Omental fat pad (tissue), 4 donors: ENCODE results near the gene CLSTN2. TPM values are rescaled to one million over a fixed set of nuclear protein-coding genes. Genes with fewer than 3 reads are reported as not detected.

Source experiments
- ATAC-seq: fragments of 150-250 bp; one replicate; pipeline ENCODE4 v1.9.1; 2016; ENCODE audit warnings: mild to moderate bottlenecking, moderate library complexity; ENCODE audit not compliant: low FRiP score
- DNase-seq: peaks from one replicate; pipeline ENCODE4 v3.0.0-alpha.2; 2019; ENCODE audit warnings: low spot score
- total RNA-seq, 4 donors: library from RNA; depleted of rRNA; stranded (reverse); fragments of >200 nt; gene quantifications; one replicate each; pipeline ENCODE4 v1.1.0, GENCODE V29; 2016
- TF ChIP-seq, protein P1 (sequence below), 3 donors: fragments of 450-650 bp; IDR thresholded peaks; one replicate each; pipeline ENCODE4 v1.5.1; 2016 to 2017; ENCODE audit warnings: antibody characterized with exemption in 3 of 3, mild to moderate bottlenecking in 3 of 3, moderate library complexity in 2 of 3

The CLSTN2 gene
- total RNA-seq, 4 donors from 2014 or later, result 20.0 to 40.5 (median 37.8) TPM

DNA sequence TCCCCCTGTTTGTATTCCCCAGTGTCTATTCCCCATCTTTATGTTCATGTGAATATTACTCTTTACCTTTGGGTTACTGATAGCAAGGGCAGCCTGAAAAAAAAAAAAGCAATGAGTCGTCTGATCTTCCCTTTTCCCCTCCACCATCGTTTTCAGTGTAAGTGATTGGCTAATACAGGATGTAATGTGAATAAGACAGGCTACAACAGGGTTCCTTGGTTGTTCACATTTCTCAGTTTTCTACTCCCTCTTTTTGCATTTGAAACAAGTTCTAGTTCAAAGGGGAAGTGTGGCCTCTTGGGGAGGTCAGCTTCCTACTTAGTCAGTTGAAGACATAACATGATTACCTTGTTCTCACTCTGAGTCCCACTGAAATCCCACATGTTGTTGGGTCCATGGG is 464.9 kb downstream of the CLSTN2 start:
- ATAC-seq, result no peak
- DNase-seq, result no peak
- TF ChIP-seq, protein P1, sequence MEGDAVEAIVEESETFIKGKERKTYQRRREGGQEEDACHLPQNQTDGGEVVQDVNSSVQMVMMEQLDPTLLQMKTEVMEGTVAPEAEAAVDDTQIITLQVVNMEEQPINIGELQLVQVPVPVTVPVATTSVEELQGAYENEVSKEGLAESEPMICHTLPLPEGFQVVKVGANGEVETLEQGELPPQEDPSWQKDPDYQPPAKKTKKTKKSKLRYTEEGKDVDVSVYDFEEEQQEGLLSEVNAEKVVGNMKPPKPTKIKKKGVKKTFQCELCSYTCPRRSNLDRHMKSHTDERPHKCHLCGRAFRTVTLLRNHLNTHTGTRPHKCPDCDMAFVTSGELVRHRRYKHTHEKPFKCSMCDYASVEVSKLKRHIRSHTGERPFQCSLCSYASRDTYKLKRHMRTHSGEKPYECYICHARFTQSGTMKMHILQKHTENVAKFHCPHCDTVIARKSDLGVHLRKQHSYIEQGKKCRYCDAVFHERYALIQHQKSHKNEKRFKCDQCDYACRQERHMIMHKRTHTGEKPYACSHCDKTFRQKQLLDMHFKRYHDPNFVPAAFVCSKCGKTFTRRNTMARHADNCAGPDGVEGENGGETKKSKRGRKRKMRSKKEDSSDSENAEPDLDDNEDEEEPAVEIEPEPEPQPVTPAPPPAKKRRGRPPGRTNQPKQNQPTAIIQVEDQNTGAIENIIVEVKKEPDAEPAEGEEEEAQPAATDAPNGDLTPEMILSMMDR (IDR thresholded peaks at IDR 0.05), result no peak

DNA sequence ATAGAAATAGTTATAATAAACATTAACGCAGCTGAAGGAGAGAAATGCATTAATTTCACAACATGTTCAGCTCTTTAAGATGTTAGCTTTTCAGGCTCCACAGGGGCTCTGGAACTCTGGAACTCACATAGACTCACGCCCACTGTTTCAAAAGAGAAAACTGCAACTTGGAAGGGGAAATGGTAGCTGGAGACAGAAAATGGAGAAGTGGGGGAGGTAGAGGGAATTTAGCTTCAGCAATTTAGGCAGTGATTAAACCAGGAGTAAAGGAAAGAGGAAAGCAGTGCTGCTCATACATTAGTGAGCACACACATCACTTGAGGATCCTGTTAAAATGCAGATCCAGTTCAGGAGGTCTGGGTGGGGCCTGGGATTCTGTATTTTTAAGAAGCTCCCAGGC is 468.1 kb downstream of the CLSTN2 start:
- TF ChIP-seq, protein P1 (IDR thresholded peaks at IDR 0.05), result no peak
- ATAC-seq (no peak), DNase-seq (no peak)

- TF ChIP-seq, protein P1 (IDR thresholded peaks at IDR 0.05), result no peak
- DNase-seq, result no peak
- no peak for ATAC-seq
These were observed 468.6 kb downstream of the CLSTN2 start for GRCh38 chr3:140403608-140404007.

DNA sequence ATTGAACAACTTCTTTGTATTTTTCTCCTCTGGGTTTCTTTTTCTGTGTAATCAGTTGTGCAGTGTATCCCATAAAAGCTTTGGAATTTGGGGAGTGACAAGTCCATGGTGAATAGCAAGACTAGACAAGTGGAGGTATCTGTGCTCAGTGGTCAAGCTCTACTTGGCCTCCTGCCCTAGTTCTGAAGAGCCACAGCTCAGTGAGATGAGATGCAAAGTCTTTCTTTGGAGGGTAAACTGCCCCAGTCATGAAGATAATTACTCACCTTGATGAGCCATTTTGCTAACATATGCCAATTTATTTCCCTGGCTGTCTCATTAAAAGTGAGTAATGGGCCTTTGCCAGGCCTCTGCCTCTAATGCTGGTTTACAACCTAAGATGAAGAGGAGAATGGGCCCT is 471.7 kb downstream of the CLSTN2 start:
- TF ChIP-seq, protein P1 (IDR thresholded peaks at IDR 0.05), result no peak
- DNase-seq, result no peak
- no peak for ATAC-seq

DNA sequence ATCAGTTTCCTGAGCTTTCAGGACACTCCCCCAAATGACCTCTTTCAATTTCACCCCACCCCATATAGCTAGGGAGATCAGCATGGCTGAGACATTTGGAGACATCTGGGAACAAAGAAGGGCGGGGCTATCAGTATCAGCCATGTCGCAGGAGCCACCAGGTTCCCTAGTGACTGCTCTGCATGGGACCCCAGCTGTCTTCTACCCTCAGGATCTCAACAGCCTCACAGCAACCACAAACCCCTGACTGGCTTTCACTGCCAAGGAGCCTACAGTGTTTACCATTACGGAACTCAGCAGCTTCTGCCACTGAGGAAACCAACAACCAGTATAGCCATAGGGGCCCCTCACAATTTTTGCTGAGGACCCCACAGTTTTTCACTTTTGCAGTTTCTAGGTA is 473.3 kb downstream of the CLSTN2 start:
- TF ChIP-seq, protein P1 (IDR thresholded peaks at IDR 0.05), result no peak
- ATAC-seq (no peak), DNase-seq (no peak)

DNA sequence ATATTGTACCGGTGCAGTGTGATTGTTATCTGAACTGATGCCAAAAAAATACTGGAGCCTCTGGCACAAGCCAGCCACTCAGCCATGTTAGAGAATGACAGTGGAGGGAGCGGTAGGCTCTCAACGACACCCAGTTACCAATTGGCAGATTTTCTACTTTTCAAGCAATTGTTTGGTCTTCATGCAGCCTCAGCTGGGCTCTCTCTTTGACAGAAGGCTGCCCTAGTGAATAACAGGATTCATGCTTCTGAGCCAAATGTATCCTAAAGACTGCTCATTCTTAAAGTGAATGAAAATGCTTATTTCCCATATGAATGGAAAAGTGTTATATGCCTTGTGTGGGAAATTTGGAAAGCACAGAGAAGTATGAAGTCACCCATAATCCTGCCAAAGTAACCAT is 481.7 kb downstream of the CLSTN2 start:
- ATAC-seq, result no peak
- no peak for DNase-seq
- TF ChIP-seq, protein P1 (IDR thresholded peaks at IDR 0.05), result no peak

DNA sequence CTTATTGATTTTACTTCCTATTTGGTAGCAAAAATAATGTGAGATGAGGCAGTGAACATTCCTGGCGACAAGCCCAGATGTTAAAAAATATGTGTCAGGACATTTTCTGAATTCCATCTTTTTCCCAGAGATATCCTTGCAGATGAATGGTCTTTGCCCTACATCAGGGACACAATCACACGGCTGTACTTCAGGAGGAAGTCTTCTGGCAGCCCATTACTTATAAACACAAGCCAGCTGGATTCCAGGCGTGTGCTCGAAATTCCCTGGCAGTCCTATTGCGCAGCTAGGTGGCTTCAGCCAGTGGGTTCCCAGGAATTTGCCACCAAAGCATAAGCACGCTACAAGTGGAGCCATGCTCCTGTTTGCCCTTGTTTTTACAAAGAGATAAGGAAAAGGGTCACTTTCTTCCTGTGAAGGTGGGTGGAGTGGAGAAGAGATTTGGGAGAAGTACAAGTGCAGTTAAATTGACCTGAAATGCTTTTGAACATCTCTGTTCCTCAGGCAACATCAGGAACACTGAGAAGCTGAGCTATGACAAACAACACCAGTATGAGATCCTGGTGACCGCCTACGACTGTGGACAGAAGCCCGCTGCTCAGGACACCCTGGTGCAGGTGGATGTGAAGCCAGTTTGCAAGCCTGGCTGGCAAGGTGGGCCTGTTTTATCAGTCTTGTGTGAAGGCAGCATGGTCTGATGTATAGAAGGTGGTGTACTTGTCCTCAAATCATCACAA is 485.8 kb downstream of the CLSTN2 start:
- DNase-seq (no peak), ATAC-seq (no peak)
- TF ChIP-seq, protein P1 (IDR thresholded peaks at IDR 0.05), result no peak
